Stimulated activated naive CD8-positive, alpha-beta T cell treated with anti-CD3 and anti-CD28 coated beads, Interleukin-15, Interleukin-2, amounts not matched to agents 100 ng/mL and 50 ng/mL, for 24 hours (primary cell): ENCODE measurements around the gene ZNF488.

ENCODE experiments used
- H3K27ac Mint-ChIP-seq: one replicate; pipeline ENCODE4 v1.8.0; 2021; ENCODE audit warnings: mild to moderate bottlenecking, mixed read lengths
- H3K27me3 Mint-ChIP-seq: one replicate; pipeline ENCODE4 v1.8.0; 2021; ENCODE audit warnings: mixed read lengths
- H3K36me3 Mint-ChIP-seq: one replicate; pipeline ENCODE4 v1.8.0; 2021; ENCODE audit warnings: low read depth, mixed read lengths
- H3K4me1 Mint-ChIP-seq: one replicate; pipeline ENCODE4 v1.8.0; 2021; ENCODE audit warnings: low read depth, mixed read lengths
- H3K4me3 Mint-ChIP-seq: one replicate; pipeline ENCODE4 v1.8.0; 2021; ENCODE audit warnings: mild to moderate bottlenecking, mixed read lengths
- H3K9me3 Mint-ChIP-seq: one replicate; pipeline ENCODE4 v1.8.0; 2021; ENCODE audit warnings: mixed read lengths

The ZNF488 gene

GRCh38 chr10:47413531-47414226 is 29.6 kb upstream of the ZNF488 start:
- H3K9me3 Mint-ChIP-seq = no peaks in the 10 kb centered on the region
- no peaks in the 10 kb centered on the region for H3K4me1 Mint-ChIP-seq
- no peaks in the 10 kb centered on the region for H3K27me3 Mint-ChIP-seq
- no peak overlapping the region for H3K27ac Mint-ChIP-seq
- no peaks in the 10 kb centered on the region for H3K36me3 Mint-ChIP-seq
- no peak overlapping the region for H3K4me3 Mint-ChIP-seq

DNA sequence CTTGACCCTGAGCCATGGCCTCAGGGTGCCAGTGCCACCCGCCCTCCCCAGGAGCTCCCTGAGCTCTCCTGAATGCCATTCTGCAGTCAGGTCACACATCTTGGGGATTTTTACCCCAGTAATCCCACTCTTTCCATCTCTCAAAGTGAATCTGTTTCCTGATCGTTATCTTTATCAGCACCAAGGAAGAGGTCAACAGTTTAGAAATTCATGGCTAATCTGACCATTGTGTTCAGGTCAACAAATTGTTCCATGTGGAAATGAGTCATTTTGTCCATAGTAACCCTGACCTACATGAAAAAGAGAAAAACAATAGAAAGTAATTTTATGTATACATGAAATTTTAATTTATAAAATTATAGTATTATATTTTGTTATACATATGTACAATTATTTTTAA is 28.8 kb upstream of the ZNF488 start:
- Mint-ChIP-seq H3K27ac (no peak overlapping the region), H3K36me3 (no peaks in the 10 kb centered on the region), H3K4me3 (no peak overlapping the region), H3K9me3 (no peaks in the 10 kb centered on the region), H3K4me1 (no peaks in the 10 kb centered on the region), H3K27me3 (no peaks in the 10 kb centered on the region)

- no peaks in the 10 kb centered on the region for H3K36me3 Mint-ChIP-seq
- H3K27ac Mint-ChIP-seq = no peak overlapping the region
- no peak overlapping the region for H3K4me3 Mint-ChIP-seq
- no peaks in the 10 kb centered on the region for H3K9me3 Mint-ChIP-seq
- no peaks in the 10 kb centered on the region for H3K4me1 Mint-ChIP-seq
- no peaks in the 10 kb centered on the region for H3K27me3 Mint-ChIP-seq
Measured at GRCh38 chr10:47412177-47412730, 28.2 kb upstream of the ZNF488 start.

DNA sequence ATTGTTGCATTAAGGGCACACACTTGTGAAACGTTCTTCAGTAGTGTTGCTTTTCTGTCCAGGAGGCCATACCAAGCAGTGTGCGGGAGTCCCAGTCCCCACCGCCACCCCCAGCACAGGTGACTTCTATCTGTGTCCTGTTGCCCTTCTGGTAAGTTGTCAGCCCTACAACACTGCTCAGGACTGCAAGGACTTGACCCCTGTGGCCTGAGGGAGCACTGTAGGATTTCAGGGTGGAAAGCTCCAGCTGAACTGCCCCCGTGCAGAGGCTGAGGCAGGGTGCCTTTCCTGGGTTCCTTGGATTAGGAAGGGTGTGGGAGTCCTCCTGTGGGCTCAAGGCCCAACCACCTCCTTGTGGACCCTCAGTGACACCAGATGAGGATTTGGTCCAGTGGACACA is 26.8 kb upstream of the ZNF488 start:
- Mint-ChIP-seq H3K9me3 (no peaks in the 10 kb centered on the region), H3K27ac (no peak overlapping the region), H3K36me3 (no peaks in the 10 kb centered on the region), H3K4me3 (no peak overlapping the region), H3K4me1 (no peaks in the 10 kb centered on the region), H3K27me3 (no peaks in the 10 kb centered on the region)

DNA sequence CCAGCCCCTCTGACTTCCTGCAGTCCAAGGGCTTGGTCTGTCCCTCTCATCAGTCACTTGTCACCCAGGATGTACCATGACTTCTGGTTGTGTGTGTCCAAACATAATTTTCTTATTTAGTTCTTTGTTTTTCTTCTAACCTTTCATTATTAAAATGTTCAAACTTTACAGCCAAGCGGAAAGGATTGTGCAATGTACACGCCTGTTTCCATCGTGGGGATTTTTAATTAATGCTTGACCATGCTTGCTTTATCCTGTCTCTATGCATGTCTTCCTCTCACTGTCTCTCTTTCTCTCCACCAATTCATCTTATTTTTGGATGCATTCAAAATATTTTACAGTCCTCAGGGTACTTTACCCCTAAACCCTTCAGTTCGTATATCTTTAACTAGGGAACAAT is 26.2 kb upstream of the ZNF488 start:
- H3K9me3 Mint-ChIP-seq = no peaks in the 10 kb centered on the region
- no peak overlapping the region for H3K4me3 Mint-ChIP-seq
- H3K36me3 Mint-ChIP-seq = no peaks in the 10 kb centered on the region
- H3K27ac Mint-ChIP-seq = no peak overlapping the region
- no peaks in the 10 kb centered on the region for H3K4me1 Mint-ChIP-seq
- H3K27me3 Mint-ChIP-seq = no peaks in the 10 kb centered on the region

DNA sequence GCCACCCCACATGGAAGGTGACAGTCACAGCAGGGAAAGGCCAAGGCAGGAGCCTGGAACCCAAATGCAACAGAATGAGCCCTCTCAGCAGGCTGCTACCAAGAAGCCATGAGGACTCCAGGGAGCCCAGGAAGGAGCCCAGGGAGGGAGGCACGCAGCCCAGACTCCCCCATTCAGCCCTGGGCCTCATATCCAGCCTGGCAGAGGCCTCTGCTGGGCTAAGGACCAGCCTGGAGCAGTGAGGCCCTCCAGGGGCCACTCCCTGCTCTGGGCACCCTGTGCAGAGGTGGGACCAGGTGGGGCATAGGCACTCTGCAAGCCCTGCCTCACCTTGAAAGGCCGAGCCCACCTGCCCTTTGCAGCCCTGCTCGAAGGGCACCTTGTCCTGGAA is 25.8 kb upstream of the ZNF488 start:
- Mint-ChIP-seq H3K27ac (no peak overlapping the region), H3K4me1 (no peaks in the 10 kb centered on the region), H3K9me3 (no peaks in the 10 kb centered on the region), H3K27me3 (no peaks in the 10 kb centered on the region), H3K36me3 (no peaks in the 10 kb centered on the region), H3K4me3 (no peak overlapping the region)

GRCh38 chr10:47409171-47409865 is 25.2 kb upstream of the ZNF488 start:
- Mint-ChIP-seq H3K36me3 (no peaks in the 10 kb centered on the region), H3K4me3 (no peak overlapping the region), H3K4me1 (no peaks in the 10 kb centered on the region)

DNA sequence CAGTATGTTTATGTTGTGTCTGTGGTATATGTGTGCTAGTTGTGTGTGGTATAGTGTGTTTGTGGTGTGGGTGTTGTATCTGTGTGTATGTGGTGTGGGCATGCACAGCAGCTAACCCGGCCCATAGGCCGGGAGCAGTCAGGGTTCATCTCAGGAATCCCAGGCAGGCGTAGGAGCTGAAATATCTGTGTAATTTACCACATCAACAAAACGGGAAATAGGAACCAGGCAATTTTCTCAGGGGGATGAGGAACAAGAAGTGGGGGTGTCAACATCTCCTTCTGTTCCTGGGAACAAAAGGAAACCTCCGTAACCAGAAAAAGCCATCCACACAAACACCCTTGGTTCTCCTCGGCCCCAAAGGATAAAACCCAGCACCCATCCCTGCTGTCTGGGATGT is 24.5 kb upstream of the ZNF488 start:
- Mint-ChIP-seq H3K36me3 (no peaks in the 10 kb centered on the region), H3K4me3 (no peak overlapping the region), H3K4me1 (no peaks in the 10 kb centered on the region), H3K27ac (no peak overlapping the region), H3K27me3 (no peaks in the 10 kb centered on the region), H3K9me3 (no peaks in the 10 kb centered on the region)

More at GRCh38 chr10:47409171-47409865, 25.2 kb upstream of the ZNF488 start:
- Mint-ChIP-seq H3K27ac (no peak overlapping the region), H3K9me3 (no peaks in the 10 kb centered on the region), H3K27me3 (no peaks in the 10 kb centered on the region)

- no peaks in the 10 kb centered on the region for H3K27me3 Mint-ChIP-seq
- no peak overlapping the region for H3K4me3 Mint-ChIP-seq
- no peaks in the 10 kb centered on the region for H3K36me3 Mint-ChIP-seq
- no peaks in the 10 kb centered on the region for H3K4me1 Mint-ChIP-seq
- no peak overlapping the region for H3K27ac Mint-ChIP-seq
- H3K9me3 Mint-ChIP-seq = no peaks in the 10 kb centered on the region
Measured at GRCh38 chr10:47406870-47407691, 23.0 kb upstream of the ZNF488 start.

DNA sequence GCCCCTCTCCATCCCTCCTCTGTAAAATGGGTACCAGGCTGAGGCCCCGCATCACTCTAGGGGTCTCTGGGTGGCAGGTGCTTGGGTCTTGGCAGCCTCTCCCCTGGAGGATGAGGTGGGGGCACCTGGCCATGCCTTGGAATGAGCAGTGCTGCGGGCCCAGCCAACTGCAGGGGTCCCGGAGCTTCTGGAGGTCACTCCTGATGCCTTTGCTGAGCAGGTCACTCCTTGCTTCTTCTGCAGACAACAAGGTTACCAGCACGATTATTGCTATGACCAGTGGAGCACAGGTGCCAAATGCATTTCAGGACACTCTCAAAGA is 22.4 kb upstream of the ZNF488 start:
- Mint-ChIP-seq H3K9me3 (no peaks in the 10 kb centered on the region), H3K27ac (no peak overlapping the region), H3K4me1 (no peaks in the 10 kb centered on the region), H3K4me3 (no peak overlapping the region), H3K27me3 (no peaks in the 10 kb centered on the region), H3K36me3 (no peaks in the 10 kb centered on the region)

DNA sequence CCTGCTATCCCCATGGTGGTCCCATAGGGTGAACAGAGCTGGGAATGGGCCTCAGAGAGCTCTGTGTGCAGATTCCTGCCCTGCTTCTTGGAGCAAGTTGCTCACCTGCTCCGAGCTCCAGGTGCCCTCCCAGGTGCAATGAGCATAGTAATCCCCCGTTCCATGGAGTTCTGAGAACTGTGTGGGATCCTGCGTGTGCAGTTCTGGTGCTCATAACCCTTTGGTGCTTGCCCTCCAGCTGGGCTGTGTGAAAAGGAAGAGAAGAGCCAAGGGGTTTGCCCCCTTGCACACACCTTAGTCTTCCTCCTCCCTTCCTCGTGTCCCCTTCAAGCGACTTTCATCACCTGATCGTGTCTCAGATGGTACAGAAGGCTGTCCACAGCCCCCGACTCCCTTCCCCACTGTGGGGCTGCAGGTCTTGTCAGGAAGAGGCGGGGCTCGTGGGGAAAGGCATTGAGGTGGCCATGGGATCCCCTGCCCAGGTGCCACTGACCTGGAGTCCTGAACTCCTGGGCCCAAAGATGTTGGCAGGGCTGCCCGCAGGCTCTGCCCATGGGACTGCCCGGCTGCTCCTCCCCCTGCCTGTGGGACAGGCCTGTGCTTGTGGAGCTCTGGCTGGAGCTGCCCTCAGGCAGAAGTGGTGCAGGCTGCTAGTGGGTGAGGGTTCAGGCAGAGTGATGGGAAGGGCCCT is 21.9 kb upstream of the ZNF488 start:
- Mint-ChIP-seq H3K4me1 (no peaks in the 10 kb centered on the region), H3K27me3 (peaks cover under 1% of the 10 kb centered on the region), H3K36me3 (no peaks in the 10 kb centered on the region), H3K4me3 (no peak overlapping the region), H3K9me3 (no peaks in the 10 kb centered on the region), H3K27ac (no peak overlapping the region)

DNA sequence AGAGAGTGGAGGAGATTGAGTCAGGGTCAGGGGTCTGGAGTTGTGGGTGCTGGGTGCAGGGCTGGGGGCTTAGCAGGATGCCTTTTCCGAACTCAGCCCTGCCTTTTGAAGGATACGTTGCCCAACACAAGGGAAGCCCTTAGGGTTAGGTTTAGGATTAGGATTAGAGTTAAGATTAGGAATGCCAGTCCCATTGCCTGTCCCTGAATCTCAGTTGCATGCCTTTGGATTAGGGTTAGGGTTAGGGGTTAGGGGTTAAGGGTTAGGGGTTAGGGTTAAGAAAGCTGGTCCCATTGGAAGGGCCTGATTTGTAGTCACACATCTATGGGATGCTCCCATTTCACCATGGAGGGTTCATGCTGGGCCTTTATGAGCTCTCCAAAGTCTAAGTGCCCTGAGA is 20.8 kb upstream of the ZNF488 start:
- Mint-ChIP-seq H3K4me3 (no peak overlapping the region), H3K36me3 (no peaks in the 10 kb centered on the region), H3K4me1 (no peaks in the 10 kb centered on the region), H3K27me3 (peaks cover 4% of the 10 kb centered on the region), H3K9me3 (no peaks in the 10 kb centered on the region), H3K27ac (no peak overlapping the region)

- H3K4me1 Mint-ChIP-seq = no peaks in the 10 kb centered on the region
- H3K9me3 Mint-ChIP-seq = no peaks in the 10 kb centered on the region
- H3K27ac Mint-ChIP-seq = no peak overlapping the region
- H3K27me3 Mint-ChIP-seq = peaks cover 4% of the 10 kb centered on the region
- H3K36me3 Mint-ChIP-seq = no peaks in the 10 kb centered on the region
- no peak overlapping the region for H3K4me3 Mint-ChIP-seq
Measured at GRCh38 chr10:47404446-47404845, 20.4 kb upstream of the ZNF488 start.

DNA sequence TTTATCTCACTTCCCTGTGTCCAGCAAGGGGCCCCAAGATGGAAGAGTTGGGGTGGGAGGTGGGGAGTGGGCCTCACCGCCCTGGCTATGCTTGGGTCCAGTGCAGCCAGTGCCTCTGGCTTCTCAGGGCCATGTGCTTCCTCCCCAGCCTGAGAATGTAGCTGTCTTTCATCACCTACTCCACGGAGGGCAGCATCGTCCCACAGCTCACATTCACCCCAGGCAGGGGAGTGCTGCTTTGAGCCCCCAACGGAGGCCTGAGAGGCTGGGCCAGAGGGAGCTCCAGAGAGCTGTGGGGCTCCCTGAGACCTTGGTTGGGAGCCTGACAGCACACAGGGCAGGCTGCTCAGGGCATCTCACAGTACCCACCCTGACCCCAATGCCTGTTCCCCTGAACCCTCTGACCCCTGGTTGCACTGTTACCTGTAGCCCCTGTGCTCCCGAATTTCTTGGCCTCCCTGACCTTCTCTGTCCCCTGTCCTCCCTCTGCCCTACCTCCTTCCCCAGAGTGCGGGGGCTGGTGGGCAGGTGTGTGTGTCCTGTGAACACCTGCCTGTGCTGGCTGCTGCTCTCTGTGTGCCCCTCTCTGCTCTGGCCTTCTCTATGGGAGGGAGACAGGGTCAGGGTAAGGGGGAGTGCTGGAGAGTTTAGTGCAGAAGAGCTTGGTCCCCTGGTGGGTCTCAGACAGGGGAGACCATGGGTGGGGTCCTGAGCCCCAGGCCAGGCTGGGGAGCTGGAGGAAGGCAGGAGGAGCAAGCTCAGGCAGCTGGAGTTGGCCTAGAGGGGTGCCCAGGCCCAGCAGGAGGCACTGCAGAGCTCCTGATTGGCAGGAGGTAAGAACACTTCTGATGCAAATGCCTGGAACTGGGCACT is 19.6 kb upstream of the ZNF488 start:
- peaks cover 6% of the 10 kb centered on the region for H3K27me3 Mint-ChIP-seq
- no peak overlapping the region for H3K4me3 Mint-ChIP-seq
- H3K9me3 Mint-ChIP-seq = no peaks in the 10 kb centered on the region
- no peaks in the 10 kb centered on the region for H3K4me1 Mint-ChIP-seq
- H3K36me3 Mint-ChIP-seq = no peaks in the 10 kb centered on the region
- no peak overlapping the region for H3K27ac Mint-ChIP-seq
